ENCODE results near the gene BCL7A.
"Not testable (repeated sequence)": the region's sequence is repeated elsewhere in the genome, so short reads cannot be mapped to it uniquely, and the experiment has no call there.

The BCL7A gene

DNA sequence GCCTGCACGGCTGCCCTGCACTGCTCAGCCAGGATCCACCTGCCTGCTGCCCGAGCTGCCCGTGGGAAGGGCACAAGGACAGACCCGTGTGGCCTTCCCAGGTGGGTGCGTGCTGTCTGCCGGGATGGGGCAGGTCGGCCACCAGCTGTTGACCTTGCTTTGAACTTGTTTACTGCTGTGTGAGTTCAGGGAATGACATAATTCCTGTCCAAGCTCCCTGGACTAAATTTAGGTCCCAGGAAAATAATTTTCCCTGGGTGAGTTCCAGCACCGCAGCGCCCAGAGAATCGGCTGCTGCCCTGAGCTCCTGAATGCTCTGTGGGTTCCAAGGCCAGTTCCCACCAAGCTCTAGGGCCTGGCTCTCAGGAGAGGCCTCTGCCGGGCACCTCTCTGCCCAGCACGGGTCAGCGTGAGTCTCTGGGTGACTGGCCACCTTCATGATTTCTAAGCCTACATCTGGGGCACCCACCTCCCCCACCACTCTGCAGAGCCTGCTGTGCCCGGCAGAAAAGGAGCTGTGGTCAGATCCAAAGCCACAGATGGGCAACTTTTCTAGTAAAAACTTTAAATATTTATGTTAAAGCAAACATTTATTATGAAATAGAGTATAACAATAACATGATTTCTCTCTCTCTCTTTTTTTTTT, 29.7 kb downstream of the BCL7A start:
- no peak for DNase-seq (ENCODE audit: low read depth in 2 of 2)

DNA sequence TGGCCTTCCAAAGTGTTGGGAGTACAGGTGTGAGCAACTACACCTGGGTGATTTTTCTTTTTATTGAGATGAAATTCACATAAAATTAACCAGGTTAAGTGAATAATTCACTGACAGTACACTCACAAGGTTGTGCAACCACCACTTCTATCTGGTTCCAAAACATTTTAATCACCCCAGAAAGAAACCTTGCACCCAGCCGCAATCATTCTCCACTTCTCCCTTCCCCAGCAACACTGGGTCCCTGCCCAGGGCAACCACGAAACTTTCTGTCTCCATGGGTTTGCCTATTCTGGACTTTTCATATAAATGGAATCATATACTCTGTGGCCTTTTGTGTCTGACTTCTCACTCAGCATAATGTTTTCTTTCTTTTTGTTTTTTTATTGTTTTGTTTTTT, 30.6 kb downstream of the BCL7A start:
- no peak for DNase-seq (ENCODE audit: low read depth in 2 of 2)

DNA sequence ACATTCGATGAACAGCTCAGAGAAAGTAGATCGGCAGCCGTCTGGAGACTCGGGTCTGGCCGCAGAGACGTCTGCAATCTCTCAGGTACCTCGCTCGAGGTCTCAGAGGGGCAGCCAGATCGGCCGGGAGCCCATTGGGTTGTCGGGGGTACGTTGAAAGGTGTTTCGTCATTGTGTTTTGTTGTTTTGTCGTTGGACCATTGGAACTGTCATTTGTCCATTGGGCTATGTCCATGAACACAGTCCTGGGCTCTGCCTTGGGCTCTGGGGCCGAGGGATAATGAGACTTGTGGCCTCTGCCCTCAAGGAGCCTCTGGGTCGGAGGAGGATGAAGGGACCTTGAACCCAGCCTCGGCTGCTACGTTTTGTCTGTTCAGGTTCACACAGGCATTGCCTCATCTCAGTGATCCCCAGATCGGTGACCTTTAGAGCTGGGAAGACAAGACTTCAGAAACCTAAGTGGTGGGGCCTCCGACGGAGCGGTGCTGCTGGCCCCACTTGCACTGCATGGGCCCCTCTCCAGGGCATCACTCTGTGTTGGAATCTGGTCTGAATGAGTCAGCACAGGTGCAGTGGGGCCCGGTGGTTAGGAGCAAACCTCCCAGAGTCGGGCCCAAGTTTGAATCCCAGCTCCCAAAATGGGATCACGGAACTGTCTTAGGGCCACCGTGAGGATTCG, 33.3 kb downstream of the BCL7A start:
- DNase-seq (ENCODE audit: low read depth in 2 of 2): no peak

DNA sequence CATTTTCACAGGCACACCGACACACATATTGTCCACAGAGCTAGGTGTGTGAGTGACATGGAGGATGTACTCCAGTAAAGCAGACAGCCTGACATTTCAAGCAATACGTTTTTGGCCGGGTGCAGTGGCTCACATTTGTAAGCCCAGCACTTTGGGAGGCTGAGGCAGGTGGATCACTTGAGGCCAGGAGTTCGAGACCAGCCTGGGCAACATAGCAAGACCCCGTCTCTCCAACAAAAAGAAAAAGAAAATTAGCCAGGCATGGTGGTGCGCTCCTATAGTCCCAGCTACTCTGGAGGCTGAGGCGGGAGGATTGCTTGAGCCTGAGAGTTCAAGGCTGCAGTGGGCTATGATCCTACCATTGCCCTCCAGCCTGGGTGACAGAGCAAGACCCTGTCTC, 34.7 kb downstream of the BCL7A start:
- DNase-seq (ENCODE audit: low read depth in 2 of 2): not testable (repeated sequence)

DNA sequence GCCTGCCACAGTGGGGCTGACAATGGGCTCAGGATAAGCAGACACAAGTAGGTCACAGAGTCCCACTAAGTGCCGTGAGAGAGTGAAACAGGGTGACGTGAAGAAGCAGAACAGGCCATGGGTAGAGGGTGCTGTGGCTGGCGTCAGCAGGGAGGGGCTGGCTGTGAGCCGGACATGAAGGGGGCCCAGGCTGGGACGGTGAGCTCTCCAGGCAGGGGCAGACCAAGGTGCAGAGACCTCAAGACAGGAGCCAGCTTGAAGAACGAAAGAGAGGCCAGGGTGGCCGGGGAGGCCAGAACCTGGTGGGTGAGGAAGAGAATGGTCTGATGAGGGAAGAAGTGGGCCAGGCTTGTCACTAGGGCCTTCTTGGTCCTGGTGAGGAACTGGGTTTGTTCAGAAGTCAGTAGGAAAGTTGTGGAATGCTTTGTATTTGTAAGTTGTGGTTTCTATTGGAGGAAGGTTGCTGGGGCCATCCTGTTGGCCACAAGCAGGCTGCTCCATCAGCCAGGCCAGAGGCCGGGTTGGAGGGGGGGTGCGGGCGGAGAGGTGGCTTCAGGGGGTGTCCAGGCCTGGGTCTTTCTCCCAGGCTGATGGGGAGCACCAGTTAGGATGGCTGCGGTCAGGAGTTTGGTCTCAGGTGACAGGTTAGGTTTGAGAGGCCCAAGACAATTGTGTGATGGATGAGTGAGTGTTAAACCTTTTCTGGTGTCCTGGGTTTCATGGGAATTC, 35.5 kb downstream of the BCL7A start:
- DNase-seq (ENCODE audit: low read depth in 2 of 2): no peak

DNA sequence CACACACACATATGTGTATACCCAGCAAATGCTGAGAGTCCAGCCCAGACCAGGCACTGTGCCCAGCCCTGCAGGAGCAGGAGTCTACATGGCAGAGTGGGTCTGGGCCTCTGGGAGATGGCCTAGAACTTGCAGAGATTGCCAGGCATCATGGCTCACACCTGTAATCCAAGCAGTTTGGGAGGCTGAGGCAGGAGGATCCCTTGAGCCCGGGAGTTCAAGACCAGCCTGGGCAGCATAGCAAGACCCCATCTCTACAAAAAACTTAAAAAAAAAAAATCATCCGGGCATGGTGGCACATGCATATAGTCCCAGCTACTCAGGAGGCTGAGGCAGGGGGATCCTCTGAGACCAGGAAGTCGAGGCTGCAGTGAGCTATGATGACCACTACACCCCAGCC, 36.1 kb downstream of the BCL7A start:
- no peak for DNase-seq (ENCODE audit: low read depth in 2 of 2)

DNA sequence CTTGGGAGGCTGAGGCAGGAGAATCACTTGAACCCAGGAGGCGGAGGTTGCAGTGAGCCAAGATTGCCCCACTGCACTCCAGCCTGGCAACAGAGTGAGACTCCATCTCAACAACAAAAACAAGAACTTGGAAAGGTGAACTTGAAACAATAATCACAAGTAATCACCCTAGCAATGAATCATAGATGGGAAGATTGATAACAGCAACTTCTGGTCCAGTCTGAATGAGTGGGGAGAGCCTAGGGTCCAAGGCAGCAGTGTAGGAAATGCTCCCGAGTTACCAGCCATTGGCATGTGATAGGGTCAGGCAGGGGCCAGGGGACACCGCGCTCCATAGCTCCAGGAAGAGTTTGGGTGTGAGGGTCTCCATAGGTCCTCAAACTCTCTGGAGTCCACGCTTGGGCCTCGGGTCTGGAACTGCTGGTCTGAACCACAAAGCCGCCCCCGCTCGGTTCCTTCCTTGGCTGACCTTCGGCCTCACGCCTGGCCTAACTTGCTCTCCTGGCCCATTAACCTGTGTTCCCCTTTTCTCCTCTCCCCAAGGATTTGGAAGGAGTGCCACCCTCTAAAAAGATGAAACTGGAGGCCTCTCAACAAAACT, 37.0 kb downstream of the BCL7A start:
- no peak for DNase-seq (ENCODE audit: low read depth in 2 of 2)

DNA sequence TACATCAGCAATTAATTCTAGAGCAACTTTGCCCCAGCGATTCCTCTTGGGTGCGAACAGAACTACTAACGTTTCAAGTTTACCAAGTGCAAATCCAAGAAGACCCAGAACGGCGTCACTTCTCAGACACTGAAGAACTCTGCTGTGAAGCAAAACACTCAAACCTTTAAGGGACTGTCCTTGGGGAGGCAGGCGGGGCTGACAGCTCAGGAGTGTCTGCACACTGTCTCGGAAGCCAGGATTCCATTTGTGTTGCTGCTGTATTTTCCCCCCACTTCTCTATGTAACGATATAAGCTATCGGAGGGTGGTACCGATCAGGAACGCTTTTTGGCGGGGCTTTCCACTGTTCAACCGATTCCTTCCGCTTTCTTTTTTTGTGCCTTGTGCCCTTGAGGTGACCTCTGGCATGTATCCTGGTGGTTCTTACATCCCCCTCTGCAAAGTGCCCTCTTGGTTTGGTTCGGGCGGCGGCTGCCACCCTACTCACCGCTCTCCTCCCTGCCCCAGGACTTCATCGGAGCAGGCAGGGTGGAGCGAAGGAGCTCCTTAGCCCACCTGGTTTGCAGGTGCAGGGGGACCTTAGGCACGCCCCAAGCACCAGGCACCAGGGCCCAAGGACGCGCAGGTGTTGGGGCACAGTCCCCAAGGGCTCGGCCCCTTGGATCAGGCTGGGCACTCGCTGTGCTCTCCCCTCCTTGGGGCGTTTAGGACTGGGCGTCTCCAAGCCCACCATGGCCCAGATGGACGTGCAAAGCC, 37.7 kb downstream of the BCL7A start:
- DNase-seq (ENCODE audit: low read depth in 2 of 2): no peak

DNA sequence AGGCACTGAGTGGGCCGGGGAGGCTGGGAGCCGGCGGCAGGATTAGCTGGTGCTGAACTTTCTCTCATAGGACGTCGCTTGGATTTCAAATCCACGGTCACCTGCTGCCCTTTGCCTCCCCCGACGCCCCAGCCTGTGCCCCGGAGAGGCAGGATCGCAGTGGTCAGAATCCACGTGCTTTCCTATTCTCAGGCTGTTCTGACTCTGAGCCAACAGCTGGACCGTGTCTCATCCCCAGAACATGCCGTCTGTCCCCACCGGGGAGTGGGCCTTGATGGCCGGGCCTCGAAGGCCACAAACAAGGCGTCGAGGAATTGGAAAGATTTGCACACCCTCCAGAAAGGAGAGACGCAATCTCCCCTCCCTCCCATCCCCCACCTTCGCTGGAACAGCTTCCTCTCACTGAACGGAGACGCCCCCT, 38.4 kb downstream of the BCL7A start:
- no peak for DNase-seq (ENCODE audit: low read depth in 2 of 2)

DNA sequence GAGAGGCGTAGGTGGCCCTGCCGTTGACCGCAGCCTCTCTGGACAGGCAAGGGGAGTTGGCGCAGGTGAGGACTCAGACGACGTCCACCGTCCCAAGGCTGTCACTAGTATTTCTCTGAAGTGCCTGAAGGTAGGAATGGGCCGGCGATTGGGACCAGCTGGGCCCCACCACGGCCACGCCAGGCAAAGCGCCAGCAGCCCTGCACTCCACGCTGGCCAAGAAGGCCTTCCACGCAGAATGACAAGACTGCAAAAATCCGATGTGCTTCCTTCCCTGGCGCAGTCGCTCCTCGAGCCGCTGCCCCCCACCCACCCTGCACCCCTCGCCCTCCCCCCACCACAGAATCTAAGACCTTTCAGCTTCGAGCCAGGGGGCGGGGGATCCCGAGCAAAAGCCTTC, 39.6 kb downstream of the BCL7A start:
- DNase-seq (ENCODE audit: low read depth in 2 of 2): no peak

DNA sequence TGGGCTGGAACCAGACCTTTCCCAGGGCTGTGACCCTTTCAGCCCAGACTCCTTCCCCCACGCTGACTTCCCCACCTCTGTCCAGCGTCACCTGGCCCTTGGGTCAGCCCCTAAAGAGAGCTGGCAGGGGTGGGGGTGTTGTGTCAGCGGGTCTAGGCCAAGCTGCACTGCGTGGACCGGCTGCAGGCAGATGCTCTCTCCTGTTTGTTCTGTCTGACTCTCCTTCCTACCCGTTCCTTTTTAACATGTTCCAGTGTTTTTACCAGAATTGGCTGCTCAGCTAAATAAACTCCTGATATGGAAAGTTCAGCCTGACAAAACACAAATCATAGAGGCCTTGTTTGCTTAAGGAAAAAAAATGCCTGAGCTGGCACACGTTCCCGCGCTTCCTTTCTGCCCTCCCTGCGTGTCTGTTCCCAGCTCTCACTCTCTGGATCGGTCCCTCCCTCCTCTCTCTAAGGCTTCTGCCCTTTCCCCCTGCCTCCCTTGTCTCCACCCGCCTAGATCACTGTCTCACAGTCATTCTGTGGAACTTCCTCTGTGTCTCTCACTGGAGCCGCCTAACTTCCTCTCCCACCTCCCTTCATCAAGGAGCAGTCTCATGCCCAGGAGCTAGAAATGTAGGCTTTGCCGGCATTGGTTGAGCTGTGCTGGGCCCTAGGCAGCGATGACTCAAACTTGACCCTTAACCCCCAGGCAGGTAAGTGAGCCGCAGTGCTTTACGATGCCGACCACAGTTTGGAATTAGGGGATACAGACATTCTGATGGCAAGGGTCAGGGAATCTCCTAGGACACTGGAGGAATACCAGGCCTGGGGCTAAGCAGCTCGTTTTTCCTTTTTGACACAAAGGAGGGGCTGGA, 41.4 kb downstream of the BCL7A start:
- no peak for DNase-seq (ENCODE audit: low read depth in 2 of 2)

DNA sequence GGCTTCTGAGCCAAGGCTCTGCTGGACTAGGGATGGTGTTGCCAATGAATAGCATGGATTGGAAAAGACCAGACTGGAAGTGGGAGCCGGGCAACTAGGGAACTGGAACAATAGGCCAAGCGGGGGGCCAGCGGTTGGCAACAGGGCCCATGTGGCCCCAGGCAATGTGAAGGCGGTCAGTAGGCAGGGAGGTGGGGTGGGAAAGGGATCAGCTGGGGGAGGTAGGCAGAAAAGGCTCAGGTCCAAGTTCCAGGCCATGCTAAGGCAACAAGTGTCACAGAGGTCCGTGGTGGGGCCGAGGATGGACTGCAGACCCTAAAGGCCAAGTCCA, 42.0 kb downstream of the BCL7A start:
- no peak for DNase-seq (ENCODE audit: low read depth in 2 of 2)

DNA sequence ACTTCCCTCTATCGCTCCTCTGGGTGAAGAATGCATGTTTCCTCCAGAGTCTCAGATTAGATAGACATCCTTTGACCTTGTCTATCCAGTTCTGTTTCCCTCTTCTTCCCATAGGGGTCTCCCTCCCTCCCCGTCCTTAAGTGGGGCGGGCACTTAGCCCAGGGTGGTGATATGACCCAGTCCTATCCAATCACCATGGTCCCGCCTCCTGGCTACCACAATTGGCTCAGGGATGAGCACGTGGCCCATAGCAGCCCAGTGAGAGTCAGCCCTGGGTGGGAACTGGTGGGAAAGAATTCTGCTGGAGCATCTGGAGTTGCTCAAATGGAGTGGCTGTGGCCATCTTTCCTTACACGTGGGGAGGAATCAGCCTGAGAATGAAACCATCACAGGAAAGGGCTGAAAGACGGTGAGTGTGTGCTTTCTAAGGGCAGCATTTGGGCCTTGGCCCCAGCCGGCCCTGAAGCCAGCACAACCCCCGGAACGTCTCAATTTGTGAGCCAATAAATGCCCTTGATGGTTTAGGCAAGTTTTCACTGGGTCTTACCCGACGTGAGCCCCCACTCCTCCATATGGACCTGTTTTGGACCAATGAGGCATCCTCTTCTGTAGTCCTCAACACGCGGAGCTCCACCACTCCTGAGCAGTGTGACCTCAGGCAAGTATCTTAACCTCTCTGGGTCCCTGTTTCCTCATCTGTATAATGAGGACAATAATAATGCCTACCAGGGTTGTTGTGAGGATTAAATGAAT, 42.5 kb downstream of the BCL7A start:
- no peak for DNase-seq (ENCODE audit: low read depth in 2 of 2)

DNA sequence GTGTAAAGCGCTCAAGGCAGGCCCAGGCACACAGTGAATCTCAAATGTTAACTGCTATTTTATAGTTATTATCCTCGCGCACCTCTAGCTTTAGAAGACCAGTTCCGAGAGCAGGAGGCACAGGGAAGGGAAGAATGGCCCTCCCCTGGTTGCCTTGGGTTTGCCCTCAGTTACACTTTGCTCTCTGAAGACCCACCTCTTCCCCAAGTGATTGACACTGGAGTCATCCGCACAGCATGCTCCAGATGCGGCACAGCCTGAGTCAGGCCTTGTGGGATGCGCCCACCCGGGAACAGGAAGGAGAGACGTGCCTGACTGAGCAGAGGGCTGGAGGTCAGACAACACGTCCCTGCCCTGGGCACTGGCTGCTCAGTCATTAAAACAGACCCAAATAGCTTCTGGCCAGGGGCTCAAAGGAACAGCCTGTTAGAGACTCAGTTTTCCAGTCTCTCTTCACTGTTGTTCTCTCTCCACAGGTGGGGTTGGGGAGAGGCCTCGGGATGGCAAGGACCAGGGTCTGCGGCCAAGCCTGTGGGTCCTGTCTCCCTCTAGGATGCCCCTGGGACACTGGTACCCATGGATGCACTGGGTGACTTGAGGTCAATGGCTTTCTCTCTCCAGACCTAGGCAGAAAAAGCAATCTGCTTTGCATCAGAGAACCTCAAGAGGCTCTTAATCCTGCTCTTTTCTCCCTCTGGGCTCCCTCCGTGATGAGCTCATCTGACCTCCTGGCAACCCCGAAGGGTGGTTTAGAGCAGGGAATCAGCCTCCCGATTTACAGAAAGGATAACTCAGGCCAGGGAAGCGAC, 43.3 kb downstream of the BCL7A start:
- DNase-seq (ENCODE audit: low read depth in 2 of 2): no peak

DNA sequence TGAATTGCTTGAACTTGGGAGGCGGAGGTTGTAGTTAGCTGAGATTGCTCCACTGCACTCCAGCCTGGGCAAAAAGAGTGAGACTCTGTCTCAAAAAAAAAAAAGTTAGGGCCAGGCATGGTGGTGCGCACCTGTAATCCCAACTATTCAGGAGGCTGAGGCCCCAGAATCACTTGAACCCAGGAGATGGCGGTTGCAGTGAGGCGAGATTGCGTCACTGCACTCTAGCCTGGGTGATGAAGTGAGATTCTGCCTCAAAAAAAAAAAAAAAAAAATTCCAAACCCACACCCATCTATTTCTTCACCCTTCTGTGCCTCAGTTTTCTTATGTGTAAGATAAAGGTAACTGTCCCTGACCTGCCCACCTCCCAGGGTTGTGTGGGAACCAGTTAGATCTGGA, 45.9 kb downstream of the BCL7A start:
- no peak for DNase-seq (ENCODE audit: low read depth in 2 of 2)

DNA sequence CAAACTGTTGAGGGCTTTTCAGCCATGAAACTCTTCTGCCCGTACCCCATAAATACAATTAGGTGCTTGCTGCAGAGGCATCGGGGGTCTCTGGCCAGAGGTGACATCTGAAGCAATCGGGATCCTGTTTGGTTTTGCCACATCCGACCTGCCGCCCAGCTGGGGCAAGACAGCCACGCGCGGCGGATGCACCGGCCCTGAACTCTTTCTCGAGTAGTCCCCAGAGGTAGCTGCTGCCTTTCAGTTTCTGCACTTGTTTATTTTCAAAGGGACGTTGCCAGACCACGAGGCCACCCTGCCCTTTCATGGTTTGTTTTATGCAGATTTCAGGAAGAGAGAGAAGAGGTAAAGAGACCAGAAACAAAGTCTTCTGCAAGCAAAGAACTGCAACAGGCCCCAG, 46.3 kb downstream of the BCL7A start:
- no peak for DNase-seq (ENCODE audit: low read depth in 2 of 2)

DNA sequence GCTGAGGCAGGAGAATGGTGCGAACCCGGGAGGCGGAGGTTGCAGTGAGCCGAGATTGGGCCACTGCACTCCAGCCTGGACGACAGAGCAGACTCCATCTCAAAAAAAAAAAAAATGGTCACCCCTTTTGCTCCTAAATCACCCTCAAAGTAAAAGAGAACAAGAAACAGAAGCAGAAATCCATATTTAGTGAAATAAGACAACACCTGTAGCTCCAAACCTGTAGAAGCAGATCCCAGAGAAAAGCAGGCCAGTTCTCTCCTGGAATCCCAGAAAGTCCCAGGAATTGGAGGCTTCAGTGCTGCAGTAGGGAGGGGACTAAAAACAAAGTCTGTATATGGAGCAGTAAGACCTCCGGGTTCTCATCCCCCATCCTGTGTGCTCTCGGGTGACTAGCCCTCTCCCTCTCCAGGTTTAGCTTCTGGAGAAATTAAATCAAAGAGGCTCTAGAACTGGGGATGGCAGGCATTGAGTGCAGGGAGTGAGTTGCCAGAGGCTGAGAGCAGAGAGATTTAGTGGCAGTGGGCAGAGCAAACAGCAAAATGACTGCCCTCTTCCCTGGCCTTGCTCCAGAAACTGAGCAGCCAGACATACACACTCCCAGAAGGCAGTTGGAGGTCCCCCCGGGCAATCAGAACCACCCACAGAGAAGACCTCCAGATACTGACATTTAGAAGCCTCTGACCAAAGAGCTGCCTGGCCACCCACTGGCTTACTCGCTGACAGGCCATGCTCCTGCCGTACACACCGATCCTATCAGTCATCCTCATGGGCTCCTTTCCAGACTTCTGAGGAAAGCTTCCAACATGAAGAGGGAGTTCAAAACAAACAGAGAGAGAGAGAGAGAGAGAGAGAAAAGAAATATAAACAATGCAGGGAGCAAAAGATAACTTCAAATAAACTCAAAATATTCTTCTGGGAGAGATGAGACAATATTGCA, 50.6 kb downstream of the BCL7A start:
- no peak for DNase-seq (ENCODE audit: low read depth in 2 of 2)

DNA sequence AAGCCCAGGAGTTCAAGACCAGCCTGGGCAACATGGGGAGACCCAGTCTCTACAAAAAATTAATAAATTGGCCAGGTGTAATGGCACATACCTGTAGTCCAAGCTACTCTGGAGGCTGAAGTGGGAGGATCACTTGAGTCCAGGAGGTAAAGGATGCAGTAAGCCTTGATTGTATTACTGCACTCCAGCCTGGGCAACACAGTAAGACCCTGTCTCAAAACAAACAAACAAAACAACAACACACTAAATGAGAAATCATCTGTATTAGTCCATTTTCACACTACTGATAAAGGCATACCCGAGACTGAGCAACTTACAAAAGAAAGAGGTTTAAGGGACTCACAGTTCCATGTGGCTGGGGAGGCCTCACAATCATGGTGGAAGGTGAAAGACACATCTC, 52.1 kb downstream of the BCL7A start:
- no peak for DNase-seq (ENCODE audit: low read depth in 2 of 2)

Measured in stimulated activated CD4-positive, alpha-beta T cell treated with anti-CD3 and anti-CD28 coated beads, Interleukin-1b, Interleukin-23, amount 100 ng/mL, for 4 hours (primary cell).